Coronary artery (tissue), 2 donors: ENCODE results near the gene SPPL3.

Experiments used
- DNase-seq: peaks from one replicate; pipeline ENCODE4 v3.0.0-alpha.2; 2017; ENCODE audit warnings: low spot score
- H3K27ac ChIP-seq, 2 donors: fragments of 200-600 bp; sonication (generic); one replicate each; pipeline ENCODE4 v1.5.1; 2016 to 2019
- H3K4me3 ChIP-seq: fragments of 200-600 bp; sonication (generic); 2 replicates; pipeline ENCODE4 v1.5.1; 2016; ENCODE audit warnings: mild to moderate bottlenecking, moderate library complexity
- TF ChIP-seq, protein P1 (sequence below): fragments of 200-600 bp; sonication (generic); IDR thresholded peaks from one replicate; pipeline ENCODE4 v1.5.1; 2019; ENCODE audit warnings: antibody characterized with exemption

The SPPL3 gene

DNA sequence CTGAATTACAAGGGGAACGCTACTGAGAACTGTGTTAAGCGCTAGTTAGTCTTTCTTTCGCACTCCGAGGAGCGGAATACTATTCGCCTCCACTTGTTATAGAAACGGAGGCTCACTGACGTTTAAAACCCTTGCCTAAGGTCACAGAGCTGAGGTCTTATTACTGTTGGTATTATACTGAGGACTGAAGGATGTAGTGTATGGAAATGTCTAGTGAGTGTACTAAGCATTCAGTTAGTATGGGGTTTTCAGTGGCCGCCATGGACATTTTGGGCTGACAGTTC, 177.7 kb downstream of the SPPL3 start:
- no peak for DNase-seq
- TF ChIP-seq, protein P1, sequence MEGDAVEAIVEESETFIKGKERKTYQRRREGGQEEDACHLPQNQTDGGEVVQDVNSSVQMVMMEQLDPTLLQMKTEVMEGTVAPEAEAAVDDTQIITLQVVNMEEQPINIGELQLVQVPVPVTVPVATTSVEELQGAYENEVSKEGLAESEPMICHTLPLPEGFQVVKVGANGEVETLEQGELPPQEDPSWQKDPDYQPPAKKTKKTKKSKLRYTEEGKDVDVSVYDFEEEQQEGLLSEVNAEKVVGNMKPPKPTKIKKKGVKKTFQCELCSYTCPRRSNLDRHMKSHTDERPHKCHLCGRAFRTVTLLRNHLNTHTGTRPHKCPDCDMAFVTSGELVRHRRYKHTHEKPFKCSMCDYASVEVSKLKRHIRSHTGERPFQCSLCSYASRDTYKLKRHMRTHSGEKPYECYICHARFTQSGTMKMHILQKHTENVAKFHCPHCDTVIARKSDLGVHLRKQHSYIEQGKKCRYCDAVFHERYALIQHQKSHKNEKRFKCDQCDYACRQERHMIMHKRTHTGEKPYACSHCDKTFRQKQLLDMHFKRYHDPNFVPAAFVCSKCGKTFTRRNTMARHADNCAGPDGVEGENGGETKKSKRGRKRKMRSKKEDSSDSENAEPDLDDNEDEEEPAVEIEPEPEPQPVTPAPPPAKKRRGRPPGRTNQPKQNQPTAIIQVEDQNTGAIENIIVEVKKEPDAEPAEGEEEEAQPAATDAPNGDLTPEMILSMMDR = no peak
- H3K27ac ChIP-seq = peak overlapping the region in 1 of 2 donors; percentile 85
- H3K4me3 ChIP-seq = peak overlapping the region; percentile 82

DNA sequence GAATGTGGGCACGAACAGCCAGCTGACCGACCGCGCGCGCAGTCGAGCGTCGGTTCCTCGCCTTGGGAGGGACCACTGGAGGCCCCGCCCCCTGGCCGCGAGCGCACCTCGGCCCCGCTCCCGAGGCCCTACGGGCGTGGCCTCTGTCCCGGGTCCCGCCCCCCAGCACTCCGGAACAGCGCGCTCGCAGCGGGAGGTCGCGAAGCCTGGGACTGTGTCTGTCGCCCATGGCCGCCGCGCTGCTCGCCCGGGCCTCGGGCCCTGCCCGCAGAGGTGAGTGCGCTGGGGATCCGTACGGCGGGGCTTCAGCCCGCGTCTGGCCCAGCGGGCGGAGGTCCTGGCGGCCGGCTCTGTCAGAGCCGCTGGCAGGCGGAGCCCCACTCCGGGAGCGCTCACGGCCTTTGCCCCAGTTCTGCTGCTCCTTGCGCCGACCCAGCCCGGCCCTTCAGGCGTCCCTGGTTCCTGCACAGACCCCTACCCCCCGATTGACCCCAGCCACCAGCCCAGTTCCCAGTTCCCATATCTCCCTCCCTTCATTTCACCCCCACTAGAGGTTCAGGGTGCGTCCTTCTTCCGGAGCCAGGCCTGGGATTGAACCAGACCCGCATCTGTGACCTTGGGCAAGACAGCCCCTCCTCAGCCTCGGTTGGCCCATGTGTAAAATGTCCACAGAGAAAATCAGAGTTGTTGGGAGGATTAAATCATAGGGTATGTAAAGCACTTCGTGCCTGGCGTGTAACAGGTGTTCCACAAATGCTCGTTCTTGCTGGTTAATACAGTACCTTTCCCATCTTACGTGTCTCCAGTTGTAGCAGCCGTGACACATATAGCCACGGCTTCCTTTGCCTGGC, 178.3 kb downstream of the SPPL3 start, which contains the start of gene ACADS:
ACADS (plus strand) TSS at position 168 of the 851 bp plus-strand sequence; CDS start at position 228, 60 bp downstream.
- Histone ChIP-seq H3K4me3 (peak within 1 kb of the TSS; percentile 82), H3K27ac (peak within 1 kb of the TSS; percentile 70 to 85)
- TF ChIP-seq, protein P1 = no peak
- peak; percentile 90 for DNase-seq

DNA sequence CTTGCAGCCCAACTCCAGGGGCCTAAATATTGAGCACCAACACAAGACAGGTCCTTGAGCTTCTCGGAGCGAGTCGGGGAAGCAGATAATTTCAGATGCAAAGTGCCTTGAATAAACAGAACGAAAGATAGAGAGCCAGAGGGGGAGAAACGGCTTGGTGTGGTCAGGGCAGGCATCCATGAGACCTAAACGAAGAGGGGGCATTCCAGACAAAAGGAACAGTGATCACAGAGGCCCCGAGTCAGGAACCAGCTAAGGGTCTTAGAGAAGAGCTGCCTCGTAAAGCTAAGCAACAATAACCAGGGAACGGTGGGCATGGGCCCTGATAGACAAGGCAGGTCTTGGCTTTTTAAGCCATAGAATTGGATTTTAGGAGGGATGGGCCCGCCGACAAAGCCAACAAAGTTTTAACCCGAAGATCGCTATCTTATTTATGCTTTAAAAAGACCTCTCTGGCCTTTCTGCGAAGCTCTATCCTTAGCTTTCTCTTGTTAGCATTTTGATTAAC, 179.0 kb downstream of the SPPL3 start:
- TF ChIP-seq, protein P1 = no peak
- Histone ChIP-seq H3K4me3 (peak overlapping the region; percentile 82), H3K27ac (peak overlapping the region; percentile 70 to 85)
- DNase-seq = no peak

DNA sequence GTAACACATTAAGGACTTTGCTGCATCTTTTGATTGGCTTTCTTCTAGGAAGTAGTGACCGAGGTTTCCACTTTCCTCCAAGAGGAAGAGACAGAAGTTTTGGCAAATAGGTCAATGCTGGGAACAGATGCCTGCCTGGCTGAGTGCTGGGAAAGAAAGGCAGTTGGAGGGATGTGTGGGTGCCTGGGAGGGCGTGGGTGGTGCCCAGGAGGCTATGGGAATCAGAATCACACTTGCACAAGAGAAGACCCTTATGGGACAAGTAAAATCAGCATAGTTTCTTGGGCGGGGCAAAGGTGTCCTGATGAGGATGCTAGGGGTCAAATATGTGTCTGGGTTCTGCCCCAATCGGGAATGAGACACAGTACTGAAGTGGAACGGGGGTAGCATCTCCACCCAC, 179.4 kb downstream of the SPPL3 start:
- TF ChIP-seq, protein P1 = no peak
- DNase-seq = no peak
- no peak overlapping the region for H3K27ac ChIP-seq
- H3K4me3 ChIP-seq = no peak overlapping the region

DNA sequence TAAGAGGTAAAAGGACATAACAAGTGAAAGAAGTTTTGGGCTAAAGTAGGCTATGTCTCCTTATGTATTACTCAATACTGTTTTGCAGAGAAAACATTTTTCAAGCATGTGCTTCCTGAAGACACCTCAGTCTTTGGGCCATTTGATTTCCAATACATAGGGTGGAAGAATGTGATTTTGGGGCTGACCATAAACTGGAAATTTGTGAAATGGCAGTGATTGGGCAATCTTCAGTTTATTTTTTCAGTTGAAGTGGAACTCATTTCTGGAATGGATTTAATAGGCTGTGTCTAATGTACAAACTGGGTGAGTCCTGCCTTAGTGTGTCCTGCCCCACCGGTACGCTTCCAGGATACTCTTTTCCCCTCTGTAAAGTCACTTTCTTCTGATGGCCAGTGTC, 181.4 kb downstream of the SPPL3 start:
- TF ChIP-seq, protein P1 = no peak
- no peak overlapping the region for H3K27ac ChIP-seq
- no peak overlapping the region for H3K4me3 ChIP-seq
- DNase-seq = no peak

DNA sequence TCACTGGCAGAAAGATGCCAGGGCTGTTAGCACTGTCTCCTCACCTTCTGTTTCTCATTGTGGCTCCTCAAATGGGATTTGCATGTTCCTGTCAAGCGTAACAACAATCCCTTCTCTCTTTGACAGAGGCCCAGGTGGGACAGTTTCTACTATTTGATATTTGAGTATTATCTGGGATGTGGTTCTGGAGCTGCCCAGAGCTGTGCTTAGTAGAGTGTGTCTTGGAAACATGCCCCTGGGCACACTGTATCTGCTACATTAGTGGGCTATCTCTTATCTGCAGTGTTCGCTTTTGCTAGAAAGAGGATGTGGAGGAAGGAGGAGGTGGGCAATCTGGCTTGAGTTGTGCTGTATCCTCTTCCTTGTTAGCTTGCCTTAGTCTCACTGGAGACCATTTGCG, 182.3 kb downstream of the SPPL3 start:
- TF ChIP-seq, protein P1 = no peak
- no peak overlapping the region for H3K4me3 ChIP-seq
- DNase-seq = no peak
- peak overlapping the region in 1 of 2 donors; percentile 75 for H3K27ac ChIP-seq
